GM21528 (cell line): ENCODE data around the gene SLX1A.
A peak's percentile ranks its signal among the peaks of the same experiment; 100 is the strongest.
"Not testable (repeated sequence)": the region's sequence is repeated elsewhere in the genome, so short reads cannot be mapped to it uniquely, and the experiment has no call there.

Source experiments
- ATAC-seq: cut with Tn5 transposase; IDR thresholded peaks from one replicate; pipeline ENCODE4 v1.9.1; 2021; ENCODE audit warnings: mild to moderate bottlenecking, moderate library complexity; ENCODE audit not compliant: unreplicated experiment, low FRiP score

The SLX1A gene

GRCh38 chr16:30183233-30184095, 10.2 kb upstream of the SLX1A start, which contains the start of gene CORO1A:
Gene CORO1A, plus strand, starts transcription at chr16:30183602. Its CDS starts 1,608 bp downstream, at chr16:30185210.
- peak; percentile 43 for ATAC-seq

GRCh38 chr16:30184096-30184890, 9.4 kb upstream of the SLX1A start:
- peak; percentile 29 for ATAC-seq

- no peak for ATAC-seq
Observed at GRCh38 chr16:30184891-30185682, 8.6 kb upstream of the SLX1A start.

DNA sequence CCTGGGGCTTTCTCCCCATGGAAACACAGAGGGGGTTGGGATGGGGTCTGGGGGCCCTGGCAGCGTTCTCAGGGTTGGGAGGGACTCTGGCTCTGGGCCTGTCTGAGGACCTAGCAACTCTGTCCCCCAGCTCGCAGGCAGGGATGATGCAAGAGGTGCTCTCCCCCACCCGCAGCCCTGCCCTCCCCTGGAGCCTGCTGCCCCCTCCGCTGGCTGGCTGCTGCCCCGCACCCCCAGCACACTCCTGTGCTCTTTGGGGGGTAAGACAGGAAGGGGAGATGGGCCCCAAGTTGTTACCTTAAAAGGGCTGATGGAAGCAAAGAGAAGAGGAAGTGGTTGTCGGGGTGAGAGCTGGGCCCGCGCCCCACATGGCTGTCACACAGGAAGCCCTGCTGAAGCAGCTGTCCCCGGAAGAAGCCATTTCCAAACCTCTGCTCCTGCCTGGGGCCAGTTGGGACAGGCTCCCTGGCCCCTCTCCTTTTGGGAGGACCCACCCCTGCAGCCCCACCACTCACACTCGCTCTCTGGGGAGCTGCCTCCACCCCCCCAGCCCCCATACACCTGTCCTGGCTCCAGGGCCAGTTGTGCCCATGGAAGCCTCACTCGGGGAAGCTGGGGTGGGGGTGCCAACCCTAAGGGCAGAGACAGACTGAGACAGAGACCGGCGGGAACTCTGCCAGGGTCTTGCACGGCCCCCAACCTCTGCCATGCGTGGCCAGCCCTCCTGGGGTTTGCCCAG, 7.8 kb upstream of the SLX1A start:
- no peak for ATAC-seq

DNA sequence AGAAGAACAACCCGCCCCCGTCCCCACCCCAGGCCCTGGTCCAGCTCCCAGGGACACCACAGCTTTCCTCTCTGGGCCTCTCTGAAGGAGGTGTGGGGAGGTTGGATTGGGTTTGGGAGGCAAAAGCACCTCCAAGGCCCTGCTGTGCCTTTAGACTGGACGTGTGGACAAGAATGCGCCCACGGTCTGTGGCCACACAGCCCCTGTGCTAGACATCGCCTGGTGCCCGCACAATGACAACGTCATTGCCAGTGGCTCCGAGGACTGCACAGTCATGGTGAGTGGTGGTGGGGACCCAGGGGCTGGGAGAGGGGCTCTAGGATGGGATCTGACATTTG, 7.3 kb upstream of the SLX1A start:
- ATAC-seq: no peak

GRCh38 chr16:30186782-30187555, 6.7 kb upstream of the SLX1A start:
- no peak for ATAC-seq

DNA sequence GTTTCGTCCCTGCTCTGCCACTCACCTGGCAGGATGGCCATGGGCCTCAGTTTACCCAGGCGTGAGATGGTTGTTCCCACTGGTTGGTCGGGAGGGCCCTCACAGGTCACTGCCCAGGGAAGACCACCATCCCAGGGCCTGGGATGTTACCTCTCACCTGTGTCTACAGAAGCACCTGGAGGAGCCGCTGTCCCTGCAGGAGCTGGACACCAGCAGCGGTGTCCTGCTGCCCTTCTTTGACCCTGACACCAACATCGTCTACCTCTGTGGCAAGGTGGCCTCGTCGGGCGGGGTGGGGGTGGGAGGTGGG, 6.2 kb upstream of the SLX1A start:
- ATAC-seq: no peak

GRCh38 chr16:30187971-30188561, 5.6 kb upstream of the SLX1A start:
- ATAC-seq: no peak

DNA sequence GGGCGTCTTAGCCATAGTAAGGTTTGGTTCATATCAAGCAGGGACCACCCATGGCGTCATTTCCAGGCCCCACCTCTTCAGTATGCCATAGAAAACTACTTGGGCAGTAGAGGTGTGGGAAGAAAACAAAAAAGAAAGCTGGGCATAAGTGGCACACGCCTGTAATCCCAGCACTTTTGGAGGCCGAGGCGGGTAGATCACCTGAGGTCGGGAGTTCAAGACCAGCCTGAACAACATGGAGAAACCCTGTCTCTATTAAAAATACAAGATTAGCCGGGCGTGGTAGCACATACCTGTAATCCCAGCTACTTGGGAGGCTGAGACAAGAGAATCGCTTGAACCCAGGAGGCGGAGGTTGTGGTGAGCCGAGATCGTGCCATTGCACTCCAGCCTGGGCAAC, 2.5 kb upstream of the SLX1A start:
- not testable (repeated sequence) for ATAC-seq

DNA sequence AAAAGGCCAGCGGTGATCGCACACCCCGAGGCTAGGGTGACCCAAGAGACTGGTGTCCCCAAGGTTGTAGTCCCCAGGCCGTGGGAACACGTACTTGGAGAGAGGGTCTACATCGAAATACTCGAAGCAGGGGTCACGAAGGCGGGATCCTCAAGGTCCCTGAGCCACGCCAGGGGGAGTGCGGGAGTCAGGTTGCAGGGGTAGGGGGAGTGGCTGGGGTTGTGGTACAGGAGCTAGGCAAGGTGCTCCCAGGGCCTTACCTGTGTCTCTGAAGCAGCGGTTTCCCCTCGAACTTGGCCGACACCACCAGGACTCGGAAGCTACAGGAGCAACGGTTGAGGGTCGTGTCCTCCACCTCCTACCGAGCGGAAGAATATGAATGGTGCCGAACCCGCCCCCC, 577 bp upstream of the SLX1A start:
- peak; percentile 14 for ATAC-seq

GRCh38 chr16:30194172-30194925, 674 bp downstream of the SLX1A start:
- peak; percentile 66 for ATAC-seq

DNA sequence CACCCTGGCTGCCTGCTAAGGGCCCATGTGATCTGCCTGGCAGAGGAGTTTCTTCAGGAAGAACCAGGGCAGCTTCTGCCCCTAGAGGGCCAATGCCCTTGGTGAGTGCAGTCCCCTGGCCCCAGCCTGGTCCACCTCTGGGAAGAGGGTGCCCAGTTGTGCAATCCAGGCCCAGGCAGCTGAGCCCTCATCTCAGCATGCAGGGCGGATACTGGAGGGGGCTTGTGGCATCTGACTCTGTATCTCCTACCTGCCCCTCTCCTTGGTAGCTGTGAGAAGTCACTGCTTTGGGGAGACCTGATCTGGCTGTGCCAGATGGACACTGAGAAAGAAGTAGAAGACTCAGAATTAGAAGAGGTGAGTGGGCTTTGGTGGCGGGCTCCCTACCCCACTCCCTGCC, 3.3 kb downstream of the SLX1A start:
- not testable (repeated sequence) for ATAC-seq

DNA sequence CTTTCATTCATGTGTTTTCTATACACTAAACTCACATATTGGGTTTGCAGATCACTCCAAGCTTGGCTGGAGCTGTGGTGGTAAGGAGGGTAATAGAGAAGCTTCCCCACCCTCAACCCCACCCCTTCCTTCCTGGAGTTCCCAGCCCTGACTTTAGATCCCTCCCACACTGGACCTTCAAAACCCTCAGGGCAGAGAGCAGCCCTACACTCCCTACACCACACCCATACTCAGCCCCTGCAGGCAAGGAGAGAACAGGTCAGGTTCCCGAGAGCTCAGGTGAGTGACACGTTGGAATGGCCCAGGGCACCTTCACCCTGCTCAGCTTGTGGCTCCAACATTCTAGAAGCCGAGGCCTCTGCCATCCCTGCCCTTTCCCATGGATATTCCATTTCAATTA, 5.4 kb downstream of the SLX1A start, which contains the start of gene SULT1A3:
Gene SULT1A3, plus strand, starts transcription at position 207 of the 400 bp plus-strand sequence. CDS start 1,474 bp downstream, outside the sequence.
- not testable (repeated sequence) for ATAC-seq

- ATAC-seq: not testable (repeated sequence)
Observed at GRCh38 chr16:30199608-30200343, 6.1 kb downstream of the SLX1A start.

DNA sequence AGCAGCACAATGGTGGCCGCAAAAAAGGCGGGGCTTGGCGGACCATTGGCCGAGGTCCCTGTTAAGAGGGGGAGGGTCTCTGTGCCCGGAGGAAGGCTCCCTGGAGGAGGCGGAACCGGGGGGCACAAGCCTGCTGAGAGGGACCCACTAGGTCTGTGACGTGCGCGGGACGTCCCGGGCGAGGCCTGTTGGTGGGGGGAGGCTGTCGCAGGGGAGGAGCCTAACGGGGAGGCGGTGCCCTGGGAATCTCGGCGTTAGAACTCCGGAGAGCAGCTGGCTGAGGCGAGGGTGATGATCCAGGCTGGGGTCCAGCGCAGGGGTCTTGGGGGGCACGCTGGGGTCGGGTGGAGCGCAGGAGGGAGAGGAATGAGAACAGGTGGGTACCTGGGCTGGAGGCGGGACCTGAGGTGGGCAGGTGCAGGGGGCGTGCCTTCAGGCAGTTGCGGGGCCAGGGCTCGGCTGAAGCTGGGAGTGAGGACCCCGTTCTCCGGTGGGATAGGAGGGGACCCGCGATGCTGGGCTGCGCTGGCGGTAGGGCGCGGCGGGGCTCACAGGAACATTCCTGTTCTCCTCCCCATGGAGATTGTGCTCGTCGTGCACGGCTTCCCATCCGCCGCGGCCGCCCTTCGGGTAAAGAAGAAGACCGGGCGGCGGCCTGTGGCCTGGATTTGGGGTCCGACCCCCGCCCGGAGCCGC, 12.0 kb downstream of the SLX1A start:
- not testable (repeated sequence) for ATAC-seq

DNA sequence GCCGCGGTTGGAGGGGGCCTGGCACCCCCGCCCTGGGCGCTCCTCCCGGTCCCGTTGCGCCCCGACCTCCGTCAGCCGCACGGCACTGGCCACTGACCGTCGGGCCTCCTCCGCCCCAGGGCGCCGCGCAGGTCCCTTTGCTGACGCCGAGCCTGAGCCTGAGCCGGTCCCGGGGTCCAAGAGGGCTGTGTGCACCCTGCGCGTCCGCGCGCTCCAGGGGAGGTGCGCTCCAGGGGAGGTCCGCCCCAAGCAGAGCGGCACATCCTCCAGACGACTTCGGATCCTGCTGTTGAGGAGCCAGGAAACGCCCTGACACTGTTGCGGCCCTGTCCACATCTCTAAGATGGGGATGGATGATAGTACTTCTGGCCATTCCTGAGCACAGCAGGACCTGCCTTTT, 12.6 kb downstream of the SLX1A start:
- ATAC-seq: not testable (repeated sequence)
